ENCODE results near the gene C1orf159.
"Not testable (repeated sequence)": the region's sequence is repeated elsewhere in the genome, so short reads cannot be mapped to it uniquely, and the experiment has no call there.

Gene C1orf159

DNA sequence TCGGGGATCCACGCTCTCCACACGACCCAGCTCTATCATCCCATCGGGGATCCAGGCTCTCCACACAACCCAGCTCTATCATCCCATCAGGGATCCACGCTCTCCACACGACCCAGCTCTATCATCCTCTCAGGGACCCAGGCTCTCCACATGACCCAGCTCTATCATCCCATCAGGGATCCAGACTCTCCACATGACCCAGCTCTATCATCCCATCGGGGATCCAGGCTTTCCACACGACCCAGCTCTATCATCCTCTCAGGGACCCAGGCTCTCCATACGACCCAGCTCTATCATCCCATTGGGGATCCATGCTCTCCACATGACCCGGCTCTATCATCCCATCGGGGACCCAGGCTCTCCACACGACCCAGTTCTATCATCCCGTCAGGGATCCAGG, 36.5 kb upstream of the C1orf159 start:
- in situ Hi-C loops (cut with MboI; ENCODE audit: low pct_unique_long_range_greater_than_20kb, low sequenced_read_pairs): not testable (repeated sequence)

DNA sequence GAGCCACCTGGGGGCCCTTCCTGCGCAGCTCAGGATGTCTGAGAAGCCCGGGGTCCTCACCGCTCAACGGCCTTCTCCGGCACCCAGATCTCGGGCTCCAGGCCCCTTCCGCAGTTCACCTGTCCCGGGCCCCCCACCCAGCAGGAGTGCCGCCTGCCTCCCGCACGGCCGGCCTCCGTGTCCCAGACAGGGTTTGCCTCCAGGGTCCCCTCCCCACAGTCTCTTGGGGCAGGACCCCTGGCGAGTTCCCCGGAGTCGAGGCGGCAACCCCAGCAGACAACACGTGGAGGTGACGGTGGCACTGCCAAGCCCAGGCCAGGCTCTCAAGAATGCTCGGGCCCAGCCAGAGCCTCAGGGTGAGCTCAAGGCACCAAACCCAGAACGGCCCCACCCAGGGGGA, 35.4 kb upstream of the C1orf159 start:
- in situ Hi-C loops (cut with MboI; ENCODE audit: low pct_unique_long_range_greater_than_20kb, low sequenced_read_pairs): no loop called here
- DNase-seq: no peak

More for the DNA sequence above, 36.5 kb upstream of the C1orf159 start:
- not testable (repeated sequence) for DNase-seq

DNA sequence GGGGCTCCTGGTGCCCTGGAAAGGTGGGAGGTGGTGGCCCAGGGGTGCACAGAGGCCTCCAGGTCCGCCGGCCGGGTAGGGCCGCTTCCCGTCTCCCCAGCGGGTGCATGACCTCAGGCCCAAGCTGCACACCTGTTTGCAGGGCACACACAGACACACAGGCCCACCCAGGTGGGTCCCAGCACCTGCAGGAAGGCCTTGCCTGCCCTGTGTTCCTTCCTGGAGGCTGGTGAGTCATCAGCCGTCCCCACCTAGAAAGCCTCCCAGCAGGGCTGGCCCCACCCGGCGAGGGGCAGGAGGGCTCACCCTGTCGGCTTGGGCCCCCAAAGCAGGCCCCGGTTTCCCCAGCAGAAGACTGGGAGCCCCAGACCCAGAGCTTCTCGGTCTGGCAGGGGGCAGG, 34.2 kb upstream of the C1orf159 start:
- in situ Hi-C loops (cut with MboI; ENCODE audit: low pct_unique_long_range_greater_than_20kb, low sequenced_read_pairs): no loop called here

DNA sequence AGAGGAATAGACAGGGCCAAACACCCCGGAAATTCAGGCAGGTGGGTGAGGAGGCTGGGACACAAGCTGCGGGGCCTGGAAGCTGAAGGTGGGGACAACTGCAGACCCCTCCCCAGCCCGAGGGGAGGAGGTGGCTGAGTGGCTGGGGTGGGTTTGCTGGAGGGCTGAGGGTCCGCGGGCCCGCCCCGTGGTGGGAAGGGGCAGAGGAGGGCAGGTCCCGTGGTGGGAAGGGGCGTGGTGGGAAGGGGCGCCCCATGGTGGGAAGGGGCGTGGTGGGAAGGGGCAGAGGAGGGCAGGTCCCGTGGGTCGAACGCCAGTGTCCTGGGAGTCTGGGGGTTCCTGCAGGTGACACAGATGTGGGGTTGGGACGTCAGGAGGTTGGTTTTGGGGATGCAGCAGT, 33.5 kb upstream of the C1orf159 start:
- no peak for DNase-seq
- in situ Hi-C loops (cut with MboI; ENCODE audit: low pct_unique_long_range_greater_than_20kb, low sequenced_read_pairs): loop anchor here (25.0 kb wide), 1 partner anchor 88 kb away; the partner anchor contains the start of genes B3GALT6, C1QTNF12 and SDF4

More for the DNA sequence above, 34.2 kb upstream of the C1orf159 start:
- no peak for DNase-seq

DNA sequence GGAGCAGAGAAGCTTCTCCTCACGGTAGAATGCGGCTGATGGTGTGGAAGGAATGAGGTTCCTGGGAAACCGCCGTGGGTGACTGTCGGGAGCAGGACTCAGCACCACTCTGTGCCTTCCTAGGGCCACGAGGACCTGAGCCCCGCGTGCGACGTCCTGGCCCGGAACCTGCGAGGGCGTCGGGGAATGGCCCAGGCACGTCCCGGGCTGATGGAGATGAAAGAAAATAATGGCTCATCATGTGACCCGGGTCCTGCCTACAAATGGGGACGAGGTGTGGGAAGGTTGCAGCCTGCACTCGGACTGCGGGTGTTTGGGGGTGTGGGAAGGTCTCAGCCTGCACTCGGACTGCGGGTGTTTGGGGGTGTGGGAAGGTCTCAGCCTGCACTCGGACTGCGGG, 32.7 kb upstream of the C1orf159 start:
- in situ Hi-C loops (cut with MboI; ENCODE audit: low pct_unique_long_range_greater_than_20kb, low sequenced_read_pairs): loop anchor here (25.0 kb wide), 1 partner anchor 89 kb away; the partner anchor contains the start of genes B3GALT6, C1QTNF12 and SDF4
- DNase-seq: no peak

DNA sequence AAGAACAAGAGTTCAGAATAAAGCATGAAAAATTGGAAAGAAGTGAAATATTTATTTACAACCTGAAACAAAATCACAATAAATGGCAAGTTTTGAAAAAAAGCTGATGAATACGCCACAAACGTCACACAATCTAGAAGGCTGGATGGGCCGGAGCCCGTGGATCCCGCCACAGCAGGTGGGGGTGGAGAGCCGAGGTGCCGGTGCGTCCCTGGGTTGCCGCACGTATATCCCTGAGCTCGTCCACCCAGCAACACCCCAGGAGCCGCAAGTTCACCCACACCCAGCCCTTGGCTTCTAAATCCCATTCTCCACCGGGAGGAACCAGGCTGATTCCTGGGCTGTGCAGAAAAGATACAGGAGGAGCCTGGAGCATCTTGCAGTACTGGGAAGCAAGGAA, 32.2 kb upstream of the C1orf159 start:
- no peak for DNase-seq
- in situ Hi-C loops (cut with MboI; ENCODE audit: low pct_unique_long_range_greater_than_20kb, low sequenced_read_pairs): loop anchor here (25.0 kb wide), 1 partner anchor 89 kb away; the partner anchor contains the start of genes B3GALT6, C1QTNF12 and SDF4

DNA sequence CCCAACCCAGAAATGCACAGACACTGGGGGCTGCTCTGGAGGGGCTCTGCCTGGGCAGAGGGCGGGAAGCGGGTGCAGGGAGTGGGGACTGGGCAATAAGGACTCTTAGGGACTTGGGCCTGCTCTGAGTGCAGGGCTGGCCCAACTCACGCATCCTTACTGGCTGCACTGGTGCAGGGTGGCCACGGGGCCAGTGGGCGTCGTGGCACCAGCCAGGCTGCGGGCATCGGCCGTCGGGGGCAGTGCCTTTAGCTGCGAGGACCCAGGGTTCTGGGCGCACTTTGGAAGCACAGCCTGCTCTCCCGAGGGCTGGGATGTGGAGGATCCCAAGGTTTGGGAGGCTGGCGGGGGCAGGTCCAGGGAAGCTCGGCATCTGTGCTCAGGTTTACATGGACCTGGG, 30.7 kb upstream of the C1orf159 start:
- in situ Hi-C loops (cut with MboI; ENCODE audit: low pct_unique_long_range_greater_than_20kb, low sequenced_read_pairs): loop anchor here (25.0 kb wide), 1 partner anchor 91 kb away; the partner anchor contains the start of genes B3GALT6, C1QTNF12 and SDF4
- no peak for DNase-seq

DNA sequence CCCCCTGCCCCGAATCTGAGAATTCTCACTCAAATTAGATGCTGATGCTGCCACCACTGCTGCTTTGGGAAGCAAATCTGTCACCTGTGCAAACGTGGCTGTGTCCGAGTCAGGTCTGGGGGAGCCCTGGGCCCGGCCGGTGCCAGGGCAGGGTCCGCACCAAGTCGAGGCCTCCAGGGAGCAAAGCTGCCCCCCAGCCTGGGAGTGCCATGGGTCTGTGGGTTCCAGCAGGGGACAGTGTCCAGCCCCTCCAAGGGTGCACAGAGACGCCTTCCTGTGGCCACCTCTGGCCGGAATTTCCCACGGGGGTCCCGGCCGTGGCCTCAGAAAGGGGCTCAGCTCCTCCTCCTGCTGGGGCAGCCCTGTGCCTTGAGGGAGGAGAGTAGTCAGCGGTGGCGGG, 30.1 kb upstream of the C1orf159 start:
- in situ Hi-C loops (cut with MboI; ENCODE audit: low pct_unique_long_range_greater_than_20kb, low sequenced_read_pairs): loop anchor here (25.0 kb wide), 1 partner anchor 91 kb away; the partner anchor contains the start of genes B3GALT6, C1QTNF12 and SDF4
- no peak for DNase-seq

DNA sequence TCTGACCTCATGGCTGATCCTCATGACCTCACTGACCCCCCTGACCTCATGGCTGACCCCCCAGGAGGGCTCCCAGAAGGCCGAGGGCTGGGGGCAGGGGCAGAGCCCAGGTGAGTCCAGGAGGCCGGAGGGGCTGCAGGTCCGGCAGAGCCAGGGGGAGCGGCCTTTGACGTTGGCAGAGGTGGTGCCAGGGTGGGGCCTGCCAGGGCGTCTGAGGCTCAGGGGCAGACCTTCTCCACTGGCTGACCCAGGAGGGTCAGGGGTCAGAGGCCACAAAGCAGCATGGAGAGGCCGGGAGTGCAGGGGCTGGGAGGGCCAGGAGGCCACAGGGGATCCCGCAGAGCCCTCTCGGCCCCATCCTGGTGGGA, 29.6 kb upstream of the C1orf159 start:
- in situ Hi-C loops (cut with MboI; ENCODE audit: low pct_unique_long_range_greater_than_20kb, low sequenced_read_pairs): loop anchor here (25.0 kb wide), 1 partner anchor 92 kb away; the partner anchor contains the start of genes B3GALT6, C1QTNF12 and SDF4
- no peak for DNase-seq

DNA sequence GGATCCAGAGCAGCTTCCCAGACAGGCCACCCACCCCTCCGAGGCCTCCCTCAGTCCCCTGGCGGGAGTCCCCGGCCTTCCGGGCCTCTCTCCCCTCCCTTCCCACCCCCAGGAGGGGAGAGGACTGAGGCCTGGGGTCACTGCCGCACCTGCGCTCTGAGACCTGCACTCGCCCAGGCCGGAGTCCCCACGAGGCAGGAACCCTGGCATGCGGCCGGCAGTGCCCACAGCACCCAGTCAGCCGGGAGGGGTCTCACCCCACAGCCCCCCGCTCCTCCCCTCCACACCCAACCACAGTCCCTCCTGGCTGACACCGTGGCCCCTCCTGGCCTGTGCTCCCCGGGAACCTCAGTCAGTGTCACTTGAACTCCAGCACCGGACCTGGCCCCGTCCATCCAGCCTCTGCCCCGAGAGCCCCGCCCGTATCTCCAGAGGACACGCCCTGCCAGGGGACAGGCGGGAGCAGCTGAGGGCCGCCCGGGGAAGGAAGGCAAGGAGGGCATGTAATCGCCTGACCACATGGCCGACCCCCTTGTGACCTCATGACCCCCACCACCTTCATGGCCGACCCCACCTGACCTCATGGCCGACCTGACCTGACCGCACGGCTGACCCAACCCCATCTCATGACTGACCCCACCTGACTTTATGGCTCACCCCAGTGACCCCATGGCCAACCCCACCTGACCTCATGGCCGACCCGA, 29.1 kb upstream of the C1orf159 start:
- in situ Hi-C loops (cut with MboI; ENCODE audit: low pct_unique_long_range_greater_than_20kb, low sequenced_read_pairs): loop anchor here (25.0 kb wide), 1 partner anchor 92 kb away; the partner anchor contains the start of genes B3GALT6, C1QTNF12 and SDF4
- DNase-seq: no peak

DNA sequence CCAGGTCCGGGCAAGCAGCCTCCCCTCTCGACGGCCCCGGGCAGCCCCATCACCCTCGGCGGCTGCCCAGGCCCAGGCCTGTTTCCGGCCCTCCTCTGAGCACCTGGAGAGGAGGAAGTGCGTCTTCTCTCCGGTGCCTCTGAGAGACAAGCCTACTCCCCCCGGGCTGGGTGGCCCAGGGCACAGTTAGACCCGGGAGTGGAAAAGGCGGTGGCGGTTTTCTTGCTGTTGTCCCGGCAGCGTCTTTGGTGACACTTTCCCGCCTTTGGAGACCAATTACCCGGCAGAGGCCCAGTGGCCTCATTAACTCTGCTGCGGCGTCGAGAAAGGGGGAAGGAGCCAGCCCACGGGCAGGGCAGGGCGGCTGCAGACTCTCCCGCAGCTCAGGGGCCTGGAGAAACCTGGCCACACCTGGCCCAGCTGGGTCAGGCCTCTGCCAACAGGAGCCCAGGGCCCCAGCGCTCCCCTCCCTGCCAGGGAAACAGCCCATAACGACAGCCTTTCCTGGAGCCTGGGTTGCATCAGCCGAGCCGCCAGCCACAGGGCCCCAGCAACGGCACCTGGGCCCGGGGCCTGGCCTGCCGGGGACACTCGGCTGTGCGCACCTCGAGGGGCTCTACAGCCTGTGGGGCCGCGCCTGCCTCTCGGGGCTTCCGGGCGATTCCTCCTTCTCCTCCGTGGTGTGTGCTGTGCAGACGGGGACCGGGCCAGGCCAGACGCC, 28.4 kb upstream of the C1orf159 start:
- in situ Hi-C loops (cut with MboI; ENCODE audit: low pct_unique_long_range_greater_than_20kb, low sequenced_read_pairs): loop anchor here (25.0 kb wide), 1 partner anchor 93 kb away; the partner anchor contains the start of genes B3GALT6, C1QTNF12 and SDF4
- DNase-seq: peak; percentile 84

DNA sequence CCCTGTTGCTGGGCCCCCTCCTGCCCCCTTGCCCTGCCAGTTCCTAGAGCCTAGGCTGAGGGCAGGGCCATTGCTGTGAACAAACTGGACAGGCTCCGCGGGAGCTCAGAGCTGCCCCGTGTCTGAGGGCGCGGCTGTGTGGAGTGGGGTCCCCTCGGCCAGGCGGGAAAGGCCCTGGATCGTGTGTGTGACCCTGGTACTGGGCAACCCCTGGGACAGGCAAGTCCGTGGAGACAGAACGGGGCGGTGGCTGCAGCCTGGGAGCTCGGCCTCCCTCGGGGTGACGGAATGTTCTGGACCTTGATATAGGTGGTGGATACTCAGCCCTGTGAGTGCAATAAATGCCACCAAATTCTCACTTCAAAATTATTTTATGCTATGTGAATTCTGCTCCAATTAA, 27.7 kb upstream of the C1orf159 start:
- in situ Hi-C loops (cut with MboI; ENCODE audit: low pct_unique_long_range_greater_than_20kb, low sequenced_read_pairs): loop anchor here (25.0 kb wide), 1 partner anchor 94 kb away; the partner anchor contains the start of genes B3GALT6, C1QTNF12 and SDF4
- no peak for DNase-seq

DNA sequence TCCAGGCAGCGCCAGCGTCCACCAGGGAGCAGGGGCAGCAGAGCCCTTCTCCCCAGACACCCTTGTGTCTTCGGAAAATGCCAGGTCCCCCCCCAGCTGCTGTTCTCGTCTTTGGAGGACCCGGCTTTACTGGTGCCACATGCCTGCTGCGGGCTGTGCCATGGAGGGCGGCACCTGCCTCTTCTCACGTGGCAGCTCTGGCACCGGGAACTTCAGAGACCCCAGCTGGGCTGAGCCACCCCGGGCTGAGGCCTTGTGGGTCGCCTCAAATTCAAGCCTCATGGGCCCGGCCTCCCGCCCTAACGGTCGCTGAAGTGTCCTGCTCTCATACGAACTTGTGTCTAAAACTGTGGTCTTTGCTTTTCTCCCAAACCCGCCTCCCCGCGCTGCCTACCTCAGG, 27.0 kb upstream of the C1orf159 start:
- no peak for DNase-seq
- in situ Hi-C loops (cut with MboI; ENCODE audit: low pct_unique_long_range_greater_than_20kb, low sequenced_read_pairs): loop anchor here (25.0 kb wide), 1 partner anchor 94 kb away; the partner anchor contains the start of genes B3GALT6, C1QTNF12 and SDF4

DNA sequence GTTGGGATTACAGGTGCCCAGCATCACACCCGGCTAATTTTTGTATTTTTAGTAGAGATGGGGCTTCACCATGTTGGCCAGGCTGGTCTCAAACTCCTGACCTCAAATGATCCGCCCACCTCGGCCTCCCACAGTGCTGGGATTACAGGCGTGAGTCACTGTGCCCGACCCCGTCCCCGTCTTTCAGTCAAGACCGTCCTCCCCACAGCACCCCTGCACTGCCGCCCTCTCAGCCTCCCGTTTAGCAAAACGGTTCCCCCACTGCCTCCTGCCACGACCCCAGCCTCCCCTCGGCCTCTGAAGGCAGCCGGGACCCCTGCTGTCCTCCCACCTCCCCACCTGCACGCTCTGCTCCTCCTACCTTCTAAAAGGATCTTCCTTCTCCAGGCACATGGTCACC, 26.5 kb upstream of the C1orf159 start:
- in situ Hi-C loops (cut with MboI; ENCODE audit: low pct_unique_long_range_greater_than_20kb, low sequenced_read_pairs): loop anchor here (25.0 kb wide), 1 partner anchor 95 kb away; the partner anchor contains the start of genes B3GALT6, C1QTNF12 and SDF4

DNA sequence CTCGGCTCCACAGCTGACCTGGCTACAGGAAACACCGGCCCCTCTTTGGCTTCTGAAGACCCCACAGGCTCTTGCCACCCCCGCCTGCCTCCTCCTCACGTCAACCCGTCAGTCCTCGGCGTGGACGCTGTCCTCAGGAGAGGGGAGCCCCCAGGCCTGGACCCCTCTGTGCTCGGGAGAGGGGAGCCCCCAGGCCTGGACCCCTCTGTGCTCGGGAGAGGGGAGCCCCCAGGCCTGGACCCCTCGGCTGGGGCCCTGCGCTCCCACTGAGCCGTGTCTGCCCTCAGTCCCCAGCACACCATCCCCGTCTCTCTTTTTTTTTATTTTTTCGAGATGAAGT, 26.0 kb upstream of the C1orf159 start:
- in situ Hi-C loops (cut with MboI; ENCODE audit: low pct_unique_long_range_greater_than_20kb, low sequenced_read_pairs): loop anchor here (25.0 kb wide), 1 partner anchor 95 kb away; the partner anchor contains the start of genes B3GALT6, C1QTNF12 and SDF4
- no peak for DNase-seq

More for the DNA sequence above, 26.5 kb upstream of the C1orf159 start:
- DNase-seq: not testable (repeated sequence)

DNA sequence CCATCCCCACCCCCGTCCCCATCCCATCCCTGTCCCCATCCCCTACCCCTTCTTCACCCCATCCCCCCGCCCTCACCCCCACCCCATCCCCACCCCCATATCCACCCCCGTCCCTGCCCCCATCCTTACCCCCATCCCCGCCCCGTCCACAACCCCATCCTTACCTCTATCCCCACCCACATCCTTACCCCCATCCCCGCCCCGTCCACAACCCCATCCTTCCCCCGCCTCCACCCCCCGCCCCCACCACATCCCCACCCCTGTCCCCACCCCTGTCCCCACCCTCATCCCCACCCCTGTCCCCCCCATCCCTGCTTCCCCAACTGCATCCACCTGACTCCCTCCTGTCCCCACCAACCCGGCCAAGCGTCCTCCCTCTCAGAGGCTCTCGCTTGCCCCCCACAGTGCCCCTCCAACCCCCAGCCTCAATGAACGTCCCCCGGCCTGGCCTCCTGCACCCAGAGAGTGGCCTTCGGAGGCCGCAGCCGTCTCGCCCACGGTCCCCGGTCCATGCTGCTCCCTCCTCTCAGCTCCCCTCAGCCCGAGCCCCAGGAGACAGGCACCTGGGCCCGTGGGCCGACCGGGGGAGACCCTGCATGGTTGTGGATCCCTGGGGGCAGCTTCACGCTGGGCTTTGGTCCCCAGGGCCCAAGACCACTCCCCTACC, 25.5 kb upstream of the C1orf159 start:
- in situ Hi-C loops (cut with MboI; ENCODE audit: low pct_unique_long_range_greater_than_20kb, low sequenced_read_pairs): loop anchor here (25.0 kb wide), 1 partner anchor 96 kb away; the partner anchor contains the start of genes B3GALT6, C1QTNF12 and SDF4
- no peak for DNase-seq

DNA sequence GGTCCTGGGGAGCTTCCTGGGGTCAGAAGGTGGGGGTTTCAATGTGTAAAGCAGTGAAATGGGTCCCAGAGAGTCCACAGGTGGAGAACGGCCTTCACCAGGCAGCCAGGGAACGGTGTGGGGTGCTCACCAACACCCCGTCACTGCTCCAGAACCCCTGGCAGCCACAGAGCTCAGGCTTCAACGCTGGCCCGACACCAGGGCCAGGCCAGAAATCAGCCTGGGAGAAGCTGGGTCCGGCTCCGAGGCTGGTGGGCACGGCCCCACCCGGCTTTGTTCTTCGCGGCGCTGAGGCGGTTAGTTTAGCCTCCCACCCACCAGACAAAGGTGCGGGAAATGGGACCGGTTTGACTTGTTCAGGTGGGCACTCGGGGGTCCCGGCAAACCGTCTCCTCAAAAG, 24.8 kb upstream of the C1orf159 start:
- DNase-seq: no peak

DNA sequence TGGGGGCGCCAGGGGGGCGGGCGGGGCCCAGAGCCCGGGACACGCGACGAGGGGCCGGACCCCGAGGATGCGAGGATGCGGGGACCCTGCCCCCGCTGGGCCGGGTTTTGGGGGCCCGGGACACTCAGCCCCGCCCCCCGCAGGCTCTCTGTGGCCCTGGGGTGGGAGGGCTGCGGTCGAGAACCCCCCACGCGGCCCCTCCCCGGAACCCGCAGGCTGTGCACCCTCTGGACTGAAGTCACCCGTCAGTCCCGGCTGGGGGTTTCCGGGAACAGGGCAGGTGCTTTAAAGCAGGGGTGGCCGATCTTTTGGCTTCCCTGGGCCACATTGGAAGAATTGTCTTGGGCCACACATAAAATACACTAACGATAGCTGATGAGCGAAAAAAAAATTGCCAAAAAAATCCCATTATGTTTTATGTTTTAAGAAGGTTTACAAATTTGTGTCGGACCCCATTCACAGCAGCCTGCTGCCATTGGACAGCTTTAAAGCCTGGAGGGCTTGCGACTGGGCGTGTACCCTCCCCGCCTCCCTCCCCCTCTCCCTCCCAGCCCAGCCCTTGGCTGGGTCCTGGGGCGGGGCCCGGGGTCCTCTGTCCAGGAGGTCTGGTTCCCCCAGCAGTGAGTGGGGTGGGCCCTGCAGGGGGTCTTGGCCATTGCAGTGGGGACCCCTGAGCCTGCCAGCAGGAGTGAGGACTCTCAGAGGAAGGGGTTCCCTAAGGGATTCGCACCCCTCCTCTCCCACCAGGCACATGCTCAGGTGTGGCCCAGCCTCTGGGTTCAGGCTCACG, 21.6 kb upstream of the C1orf159 start:
- in situ Hi-C loops (cut with MboI; ENCODE audit: low pct_unique_long_range_greater_than_20kb, low sequenced_read_pairs): loop anchor here (25.0 kb wide), 1 partner anchor 100 kb away; the partner anchor contains the start of genes B3GALT6, C1QTNF12 and SDF4

More for the DNA sequence above, 24.8 kb upstream of the C1orf159 start:
- in situ Hi-C loops (cut with MboI; ENCODE audit: low pct_unique_long_range_greater_than_20kb, low sequenced_read_pairs): loop anchor here (25.0 kb wide), 1 partner anchor 97 kb away; the partner anchor contains the start of genes B3GALT6, C1QTNF12 and SDF4

More for the DNA sequence above, 21.6 kb upstream of the C1orf159 start:
- peak; percentile 37 for DNase-seq
